AG04449 (cell line): ENCODE measurements around the gene TMEM150A.
A peak's percentile ranks its signal among the peaks of the same experiment; 100 is the strongest.

Experiments used
- CTCF ChIA-PET: fragments of 350-600 bp; formaldehyde crosslinking; extraction: SDS; loops from one replicate; lab custom pipeline; 2021; ENCODE audit warnings: antibody characterized with exemption; lab: Yijun Ruan, JAX
- POLR2A ChIA-PET: fragments of 400-600, 350-600 bp; formaldehyde crosslinking; extraction: SDS; loops from one replicate; lab custom pipeline; 2020; ENCODE audit warnings: antibody characterized with exemption, inconsistent platforms; lab: Yijun Ruan, JAX
- DNase-seq: peaks from one replicate; pipeline ENCODE4 v3.0.0-alpha.2; 2010; ENCODE audit warnings: low read depth, low spot score
- H3K4me3 ChIP-seq: 2 replicates; pipeline ENCODE4 v1.5.1; 2011; ENCODE audit warnings: low read depth, mild to moderate bottlenecking, control low read depth, low read length
- CTCF ChIP-seq: IDR thresholded peaks from one replicate; pipeline ENCODE4 v1.5.1; 2011; ENCODE audit warnings: mild to moderate bottlenecking, moderate library complexity, low read length, control low read depth, inconsistent platforms; ENCODE audit not compliant: insufficient read depth; ENCODE audit errors: missing control alignments

The TMEM150A gene

DNA sequence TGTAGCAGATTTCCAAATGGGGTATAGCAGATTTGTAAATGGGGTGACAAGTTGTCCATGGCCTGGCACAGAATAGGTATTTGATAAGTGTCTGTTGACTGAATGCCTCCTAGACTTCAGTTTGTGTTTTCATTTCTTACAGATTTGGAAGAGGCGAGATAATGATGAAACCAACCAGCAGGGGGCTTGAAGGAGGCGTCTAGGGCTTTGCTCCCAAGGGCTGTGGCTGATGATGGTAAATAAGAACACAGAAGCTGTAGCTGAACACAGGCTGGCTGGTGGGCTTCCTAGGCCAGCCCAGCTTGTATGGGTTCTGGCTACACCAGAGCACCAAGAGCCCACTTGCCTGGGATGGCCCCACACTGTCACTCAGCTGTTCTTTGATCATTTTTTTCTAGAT is 46.1 kb upstream of the TMEM150A start:
- no peak for DNase-seq
- peak; percentile 65 for TF ChIP-seq CTCF
- CTCF ChIA-PET = interaction anchor here (0.7 to 35.3 kb wide), 31 partner anchors 11 to 466 kb away, joined by 3 to 915 read pairs (median 5); partner anchors contain the start of genes ATOH8 and USP39

DNA sequence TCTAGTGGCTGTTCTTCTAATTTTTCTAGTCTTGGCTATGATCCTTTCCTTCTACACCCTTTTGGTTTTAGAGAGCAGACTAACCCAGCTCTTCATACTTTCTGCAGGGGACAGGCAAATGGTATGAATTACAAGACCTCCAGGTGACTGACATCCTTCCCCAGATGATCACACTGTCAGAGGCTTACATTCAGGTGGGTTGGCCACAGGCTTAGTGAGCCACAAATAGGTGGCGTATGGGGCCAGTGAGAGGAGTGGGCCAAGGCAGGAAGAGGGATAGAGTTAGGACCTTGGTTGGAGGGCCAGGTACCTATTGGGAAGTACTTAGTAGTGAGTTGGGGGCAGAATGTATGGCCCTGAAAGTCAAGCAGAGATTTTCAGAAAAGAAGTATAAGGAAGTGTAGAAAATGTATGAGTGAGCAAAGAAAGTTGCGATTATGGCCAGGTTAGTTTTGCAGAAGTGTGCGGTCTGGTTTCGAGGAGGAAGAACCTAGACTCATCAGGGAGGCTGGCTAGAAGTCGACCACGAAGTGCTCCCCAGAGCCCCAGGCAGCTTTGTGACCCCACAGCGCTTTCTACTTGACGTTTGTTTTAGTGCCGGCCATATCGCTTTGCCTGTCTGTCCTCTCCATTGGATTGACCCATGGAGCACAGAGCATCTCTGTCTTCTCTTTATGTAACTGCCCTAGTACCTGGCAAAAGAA is 45.5 kb upstream of the TMEM150A start:
- ChIA-PET POLR2A (no interaction called here), CTCF (interaction anchor here (1.0 to 35.3 kb wide), 18 partner anchors 11 to 466 kb away, joined by 3 to 915 read pairs (median 6); partner anchors contain the start of genes ATOH8 and USP39)
- TF ChIP-seq CTCF = no peak
- no peak for DNase-seq
- no peak overlapping the region for H3K4me3 ChIP-seq

More for the DNA sequence above, 46.1 kb upstream of the TMEM150A start:
- no peak overlapping the region for H3K4me3 ChIP-seq
- POLR2A ChIA-PET = interaction anchor here (1.0 to 1.3 kb wide), 3 partner anchors 11 to 94 kb away, joined by 3 to 5 read pairs (median 3); no protein-coding TSS in a partner anchor

GRCh38 chr2:85646166-85646565 is 43.7 kb upstream of the TMEM150A start:
- no peak for DNase-seq
- POLR2A ChIA-PET = no interaction called here
- no peak overlapping the region for H3K4me3 ChIP-seq
- no peak for TF ChIP-seq CTCF
- CTCF ChIA-PET = interaction anchor here (0.8 to 35.3 kb wide), 7 partner anchors 9 to 181 kb away, joined by 3 to 915 read pairs (median 12); no protein-coding TSS in a partner anchor

DNA sequence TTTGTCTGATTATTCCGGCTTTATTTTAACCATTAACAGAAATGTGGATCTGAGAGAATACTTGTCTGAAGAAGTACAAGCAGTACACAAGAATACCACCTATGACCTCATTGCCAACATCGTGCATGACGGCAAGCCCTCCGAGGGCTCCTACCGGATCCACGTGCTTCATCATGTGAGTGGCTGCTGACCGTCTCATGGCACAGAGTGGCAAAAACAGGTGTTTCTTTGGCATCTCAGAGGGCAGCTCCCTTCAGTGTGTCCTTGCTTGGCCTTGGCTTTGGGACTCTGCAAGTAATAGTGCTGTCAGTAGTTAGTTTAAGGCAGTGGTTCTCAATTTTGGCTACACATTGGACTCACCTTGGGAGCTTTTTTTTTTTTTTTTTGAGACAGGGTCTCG is 42.4 kb upstream of the TMEM150A start:
- DNase-seq = no peak
- CTCF ChIA-PET = interaction anchor here (1.5 to 35.3 kb wide), 6 partner anchors 8 to 170 kb away, joined by 3 to 915 read pairs (median 26); no protein-coding TSS in a partner anchor
- POLR2A ChIA-PET = no interaction called here

GRCh38 chr2:85642725-85643124 is 40.2 kb upstream of the TMEM150A start:
- DNase-seq = no peak
- ChIA-PET CTCF (interaction anchor here (1.0 to 35.3 kb wide), 6 partner anchors 8 to 173 kb away, joined by 3 to 915 read pairs (median 6); no protein-coding TSS in a partner anchor), POLR2A (no interaction called here)
- no peak overlapping the region for H3K4me3 ChIP-seq
- TF ChIP-seq CTCF = no peak

More for the DNA sequence above, 42.4 kb upstream of the TMEM150A start:
- no peak for TF ChIP-seq CTCF
- H3K4me3 ChIP-seq = no peak overlapping the region

DNA sequence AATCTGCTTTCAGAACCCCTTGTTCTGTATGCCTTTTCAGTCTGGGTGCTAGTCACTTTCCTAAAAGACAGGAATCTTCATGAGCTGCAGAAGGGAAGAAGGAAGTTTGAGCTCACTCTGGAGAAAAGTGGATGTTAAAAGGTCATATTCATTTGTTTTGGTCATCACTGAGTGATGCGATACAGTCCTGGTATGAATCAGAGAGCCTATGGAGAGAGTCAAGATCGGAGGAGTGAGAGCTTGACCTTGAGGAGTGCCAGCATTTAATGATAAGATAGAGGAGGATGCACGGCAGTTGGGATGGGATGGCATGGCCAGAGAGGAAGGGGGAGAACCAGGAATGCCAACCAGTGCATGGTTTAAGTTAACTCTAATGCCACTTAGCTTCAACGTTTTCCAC is 33.1 kb upstream of the TMEM150A start:
- CTCF ChIA-PET = interaction anchor here (0.6 to 35.3 kb wide), 17 partner anchors 9 to 444 kb away, joined by 3 to 915 read pairs (median 19); no protein-coding TSS in a partner anchor
- POLR2A ChIA-PET = interaction anchor here (1.0 kb wide), 1 partner anchor 97 kb away, joined by 3 read pairs; no protein-coding TSS in a partner anchor
- DNase-seq = no peak
- no peak overlapping the region for H3K4me3 ChIP-seq
- no peak for TF ChIP-seq CTCF
